Spleen (tissue), 7 donors: ENCODE results near the gene GPR142.

Experiments
- CTCF ChIP-seq, 11 experiments: fragments of 200-600 bp in 7 of 11; fragments of 450-650 bp in 4 of 11; sonication (generic) in 4 of 11; IDR thresholded peaks in 8 of 11; conservative IDR thresholded peaks in 3 of 11; 1 replicate in 7 of 11; 2 replicates in 4 of 11; pipeline versions ENCODE4 v1.4.0 to v1.8.0; 2016 to 2021; ENCODE audit warnings: antibody characterized with exemption in 11 of 11, inconsistent platforms in 4 of 11, mild to moderate bottlenecking in 1 of 11
- POLR2AphosphoS5 ChIP-seq, 3 donors: sonication (generic); formaldehyde crosslinking; IDR thresholded peaks; one replicate each; pipeline ENCODE4 v1.5.1; 2017; ENCODE audit warnings: antibody characterized with exemption in 3 of 3
- donor health status: DM: no; HTN: no; CAD: no; lungs with moderate emphysema.
- donor health status: DM: no; HTN: no; CAD: no.
- donor health status: DM: no; HTN: no; CAD: no.

- TF ChIP-seq CTCF (IDR thresholded peaks at IDR 0.05 in 8 of 11, conservative IDR thresholded peaks at IDR 0.05 in 3 of 11) = no peak
- TF ChIP-seq POLR2AphosphoS5 (IDR thresholded peaks at IDR 0.05) = no peak
Measured at GRCh38 chr17:74392848-74393247, 25.5 kb downstream of the GPR142 start.
